ENCODE results near the gene NDUFAF4.

NDUFAF4 gene

GRCh38 chr6:96849615-96850014 is 48.1 kb downstream of the NDUFAF4 start:
- H3K4me3 ChIP-seq (ENCODE audit: low read length) = no peak overlapping the region
- no peak for DNase-seq (ENCODE audit: low read depth, low spot score)

GRCh38 chr6:96844530-96844929 is 53.2 kb downstream of the NDUFAF4 start:
- no peak for DNase-seq (ENCODE audit: low read depth, low spot score)
- no peak overlapping the region for H3K4me3 ChIP-seq (ENCODE audit: low read length)

GRCh38 chr6:96841345-96841744 is 56.3 kb downstream of the NDUFAF4 start:
- DNase-seq (ENCODE audit: low read depth, low spot score) = no peak

More at GRCh38 chr6:96841345-96841744, 56.3 kb downstream of the NDUFAF4 start:
- no peak overlapping the region for H3K4me3 ChIP-seq (ENCODE audit: low read length)

All from Jurkat, Clone E6-1 (cell line).